Astrocyte of the cerebellum (primary cell): ENCODE results near the gene NAA10.

Experiments
- DNase-seq: peaks from one replicate; pipeline ENCODE4 v3.0.0-alpha.2; 2011; ENCODE audit warnings: low read depth
- H3K4me3 ChIP-seq: 2 replicates; pipeline ENCODE4 v1.5.1; 2011; ENCODE audit warnings: mild to moderate bottlenecking, low read depth, low read length, moderate library complexity
- CTCF ChIP-seq: IDR thresholded peaks from 2 replicates; pipeline ENCODE4 v1.5.1; 2012; ENCODE audit warnings: low read length, low read depth, moderate library complexity, mild to moderate bottlenecking; ENCODE audit errors: missing control alignments
- in situ Hi-C: cut with HindIII; loops from 2 replicates; pipeline ENCODE4 v1.10.0; 2017; ENCODE audit warnings: low sequenced_read_pairs

The NAA10 gene

DNA sequence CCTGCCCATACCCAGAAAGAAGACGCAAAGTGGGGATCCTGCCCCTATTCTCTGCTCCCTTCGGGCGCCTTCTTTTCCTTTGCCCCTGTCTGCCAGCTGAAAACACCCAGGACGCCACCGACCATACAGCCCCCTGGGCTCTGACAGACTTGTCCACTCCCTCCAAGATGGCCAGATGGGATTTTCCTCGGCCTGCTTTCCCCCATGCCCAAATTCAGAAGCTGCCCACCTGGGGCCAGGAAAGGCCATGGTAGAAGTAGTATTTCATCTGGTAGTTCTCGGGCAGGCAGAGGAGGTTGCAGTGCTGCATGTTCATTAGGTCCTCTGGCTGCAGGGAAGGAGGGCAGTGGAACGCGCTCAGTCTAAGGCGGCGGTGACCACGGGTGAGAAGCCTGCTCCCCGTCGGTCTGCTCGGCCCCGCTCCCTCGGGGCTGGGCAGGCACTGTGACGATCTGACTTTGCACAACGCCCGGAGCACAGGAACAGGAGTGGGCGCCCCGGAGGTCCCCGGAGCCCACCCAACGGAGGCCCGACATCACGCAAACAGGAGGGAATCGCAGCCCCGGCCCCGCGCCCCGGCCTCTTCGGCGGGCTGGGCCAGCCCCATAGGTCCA lies 582 bp downstream of the NAA10 start:
- no peak for TF ChIP-seq CTCF
- peak overlapping the region; percentile 64 for H3K4me3 ChIP-seq
- DNase-seq, result no peak
- in situ Hi-C loops, result no loop called here

- no peak for TF ChIP-seq CTCF
- in situ Hi-C loops, result no loop called here
- peak overlapping the region; percentile 64 for H3K4me3 ChIP-seq
- DNase-seq, result no peak
These were observed 1.1 kb downstream of the NAA10 start for GRCh38 chrX:153933748-153934147.

- no peak for TF ChIP-seq CTCF
- in situ Hi-C loops, result no loop called here
- DNase-seq, result no peak
- H3K4me3 ChIP-seq, result no peak overlapping the region
These were observed 2.5 kb downstream of the NAA10 start for GRCh38 chrX:153932220-153932915.

- TF ChIP-seq CTCF, result no peak
- no peak overlapping the region for H3K4me3 ChIP-seq
- in situ Hi-C loops, result no loop called here
- no peak for DNase-seq
These were observed 3.1 kb downstream of the NAA10 start for GRCh38 chrX:153931748-153932147.

GRCh38 chrX:153931151-153931550 lies 3.7 kb downstream of the NAA10 start:
- DNase-seq, result no peak
- no peak for TF ChIP-seq CTCF
- in situ Hi-C loops, result no loop called here
- no peak overlapping the region for H3K4me3 ChIP-seq

GRCh38 chrX:153930011-153930910 lies 4.6 kb downstream of the NAA10 start:
- DNase-seq, result no peak
- in situ Hi-C loops, result no loop called here
- H3K4me3 ChIP-seq, result no peak overlapping the region
- no peak for TF ChIP-seq CTCF
